Central memory CD8-positive, alpha-beta T cell (primary cell): Measurements from ENCODE around the gene DGCR2.
A peak's percentile ranks its signal among the peaks of the same experiment; 100 is the strongest.

ENCODE experiments used
- ATAC-seq: fragments of 150-1000 bp; cut with Tn5 transposase; replicated peaks from 2 replicates; pipeline ENCODE4 v1.10.0; 2022; ENCODE audit warnings: mild to moderate bottlenecking, moderate FRiP score, moderate number of reproducible peaks; ENCODE audit not compliant: poor library complexity, severe bottlenecking; ENCODE audit errors: extremely low read depth
- DNase-seq, 2 donors: peaks; one replicate each; pipeline ENCODE4 v3.0.0; 2021; ENCODE audit warnings: low spot score in 2 of 2
- H3K27ac Mint-ChIP-seq: one replicate; pipeline ENCODE4 v1.8.0; 2022; ENCODE audit warnings: low read depth, mild to moderate bottlenecking, moderate library complexity, mixed read lengths
- H3K27me3 Mint-ChIP-seq: one replicate; pipeline ENCODE4 v1.8.0; 2022; ENCODE audit warnings: mixed read lengths
- H3K36me3 Mint-ChIP-seq: one replicate; pipeline ENCODE4 v1.8.0; 2022; ENCODE audit warnings: mild to moderate bottlenecking, moderate library complexity, mixed read lengths; ENCODE audit not compliant: insufficient read depth
- H3K4me1 Mint-ChIP-seq: one replicate; pipeline ENCODE4 v1.8.0; 2022; ENCODE audit warnings: mixed read lengths
- H3K4me3 Mint-ChIP-seq: one replicate; pipeline ENCODE4 v1.8.0; 2022; ENCODE audit warnings: mild to moderate bottlenecking, moderate library complexity, mixed read lengths
- H3K9me3 Mint-ChIP-seq: one replicate; pipeline ENCODE4 v1.8.0; 2022; ENCODE audit warnings: mixed read lengths

The DGCR2 gene

GRCh38 chr22:19119949-19120348, 2.3 kb downstream of the DGCR2 start:
- H3K4me1 Mint-ChIP-seq, result peaks cover 63% of the 10 kb centered on the region
- H3K27ac Mint-ChIP-seq, result peak overlapping the region; percentile 59
- H3K9me3 Mint-ChIP-seq, result no peaks in the 10 kb centered on the region
- H3K4me3 Mint-ChIP-seq, result peak overlapping the region; percentile 85
- no peaks in the 10 kb centered on the region for H3K27me3 Mint-ChIP-seq
- ATAC-seq (no peak), DNase-seq (no peak)
- H3K36me3 Mint-ChIP-seq, result peaks cover 15% of the 10 kb centered on the region

- ATAC-seq (no peak), DNase-seq (no peak)
- Mint-ChIP-seq H3K4me1 (peaks cover 69% of the 10 kb centered on the region), H3K9me3 (no peaks in the 10 kb centered on the region), H3K27ac (no peak overlapping the region), H3K4me3 (peak overlapping the region; percentile 38), H3K36me3 (peaks cover 15% of the 10 kb centered on the region), H3K27me3 (no peaks in the 10 kb centered on the region)
Observed at GRCh38 chr22:19118329-19118880, 3.8 kb downstream of the DGCR2 start.

GRCh38 chr22:19117111-19117512, 5.1 kb downstream of the DGCR2 start:
- Mint-ChIP-seq H3K9me3 (no peaks in the 10 kb centered on the region), H3K27me3 (no peaks in the 10 kb centered on the region), H3K36me3 (peaks cover 18% of the 10 kb centered on the region), H3K4me3 (no peak overlapping the region), H3K4me1 (peaks cover 67% of the 10 kb centered on the region), H3K27ac (no peak overlapping the region)
- ATAC-seq (no peak), DNase-seq (no peak)

GRCh38 chr22:19115628-19116027, 6.6 kb downstream of the DGCR2 start:
- no peaks in the 10 kb centered on the region for H3K27me3 Mint-ChIP-seq
- no peak overlapping the region for H3K4me3 Mint-ChIP-seq
- H3K9me3 Mint-ChIP-seq, result no peaks in the 10 kb centered on the region
- DNase-seq (no peak), ATAC-seq (no peak)
- peaks cover 16% of the 10 kb centered on the region for H3K36me3 Mint-ChIP-seq
- H3K4me1 Mint-ChIP-seq, result peaks cover 68% of the 10 kb centered on the region
- H3K27ac Mint-ChIP-seq, result peak overlapping the region; percentile 78

GRCh38 chr22:19114984-19115552, 7.1 kb downstream of the DGCR2 start:
- DNase-seq (no peak), ATAC-seq (no peak)
- Mint-ChIP-seq H3K4me1 (peaks cover 66% of the 10 kb centered on the region), H3K9me3 (no peaks in the 10 kb centered on the region), H3K36me3 (peaks cover 16% of the 10 kb centered on the region), H3K4me3 (no peak overlapping the region), H3K27ac (peak overlapping the region; percentile 78), H3K27me3 (no peaks in the 10 kb centered on the region)

- Mint-ChIP-seq H3K27ac (no peak overlapping the region), H3K4me3 (no peak overlapping the region), H3K27me3 (no peaks in the 10 kb centered on the region), H3K4me1 (peaks cover 70% of the 10 kb centered on the region), H3K36me3 (peaks cover 22% of the 10 kb centered on the region), H3K9me3 (no peaks in the 10 kb centered on the region)
- DNase-seq (no peak), ATAC-seq (no peak)
Observed at GRCh38 chr22:19113429-19113828, 8.8 kb downstream of the DGCR2 start.

- Mint-ChIP-seq H3K9me3 (no peaks in the 10 kb centered on the region), H3K27ac (no peak overlapping the region), H3K36me3 (peaks cover 20% of the 10 kb centered on the region), H3K4me1 (peaks cover 77% of the 10 kb centered on the region), H3K27me3 (no peaks in the 10 kb centered on the region), H3K4me3 (peak overlapping the region; percentile 12)
- DNase-seq (no peak), ATAC-seq (no peak)
Observed at GRCh38 chr22:19111584-19111983, 10.6 kb downstream of the DGCR2 start.

GRCh38 chr22:19111140-19111539, 11.1 kb downstream of the DGCR2 start:
- H3K4me1 Mint-ChIP-seq, result peaks cover 77% of the 10 kb centered on the region
- H3K9me3 Mint-ChIP-seq, result no peaks in the 10 kb centered on the region
- no peak overlapping the region for H3K27ac Mint-ChIP-seq
- H3K27me3 Mint-ChIP-seq, result no peaks in the 10 kb centered on the region
- H3K36me3 Mint-ChIP-seq, result peaks cover 20% of the 10 kb centered on the region
- DNase-seq (no peak), ATAC-seq (no peak)
- H3K4me3 Mint-ChIP-seq, result peak overlapping the region; percentile 12

- peak overlapping the region; percentile 82 for H3K27ac Mint-ChIP-seq
- peaks cover 21% of the 10 kb centered on the region for H3K36me3 Mint-ChIP-seq
- H3K4me3 Mint-ChIP-seq, result no peak overlapping the region
- H3K27me3 Mint-ChIP-seq, result no peaks in the 10 kb centered on the region
- DNase-seq (no peak), ATAC-seq (no peak)
- H3K9me3 Mint-ChIP-seq, result no peaks in the 10 kb centered on the region
- H3K4me1 Mint-ChIP-seq, result peaks cover 76% of the 10 kb centered on the region
Observed at GRCh38 chr22:19110646-19111045, 11.6 kb downstream of the DGCR2 start.

GRCh38 chr22:19110064-19110458, 12.2 kb downstream of the DGCR2 start:
- Mint-ChIP-seq H3K4me3 (peak overlapping the region; percentile 64), H3K4me1 (peaks cover 70% of the 10 kb centered on the region), H3K27me3 (no peaks in the 10 kb centered on the region), H3K27ac (peak overlapping the region; percentile 82), H3K9me3 (no peaks in the 10 kb centered on the region), H3K36me3 (peaks cover 17% of the 10 kb centered on the region)
- ATAC-seq (no peak), DNase-seq (no peak)

- DNase-seq, result peak in 1 of 2 donors; percentile 32
- no peaks in the 10 kb centered on the region for H3K9me3 Mint-ChIP-seq
- peak overlapping the region; percentile 82 for H3K27ac Mint-ChIP-seq
- H3K27me3 Mint-ChIP-seq, result no peaks in the 10 kb centered on the region
- ATAC-seq, result peak; percentile 91
- H3K4me3 Mint-ChIP-seq, result peak overlapping the region; percentile 64
- peaks cover 64% of the 10 kb centered on the region for H3K4me1 Mint-ChIP-seq
- peaks cover 16% of the 10 kb centered on the region for H3K36me3 Mint-ChIP-seq
Observed at GRCh38 chr22:19109198-19110063, 12.8 kb downstream of the DGCR2 start.

GRCh38 chr22:19108807-19109197, 13.4 kb downstream of the DGCR2 start:
- Mint-ChIP-seq H3K9me3 (no peaks in the 10 kb centered on the region), H3K27ac (peak overlapping the region; percentile 82), H3K4me1 (peaks cover 63% of the 10 kb centered on the region), H3K4me3 (no peak overlapping the region), H3K27me3 (no peaks in the 10 kb centered on the region), H3K36me3 (peaks cover 16% of the 10 kb centered on the region)
- DNase-seq, result no peak
- no peak for ATAC-seq

GRCh38 chr22:19107730-19108074, 14.5 kb downstream of the DGCR2 start:
- peaks cover 65% of the 10 kb centered on the region for H3K4me1 Mint-ChIP-seq
- no peak for ATAC-seq
- no peak overlapping the region for H3K4me3 Mint-ChIP-seq
- H3K27ac Mint-ChIP-seq, result peak overlapping the region; percentile 82
- DNase-seq, result no peak
- H3K36me3 Mint-ChIP-seq, result peaks cover 16% of the 10 kb centered on the region
- no peaks in the 10 kb centered on the region for H3K9me3 Mint-ChIP-seq
- no peaks in the 10 kb centered on the region for H3K27me3 Mint-ChIP-seq
